GM23248 (cell line): Measurements from ENCODE around the gene KIF25. TPM values are rescaled to one million over a fixed set of nuclear protein-coding genes. Genes with fewer than 3 reads are reported as not detected.
"Not testable (repeated sequence)": the region's sequence is repeated elsewhere in the genome, so short reads cannot be mapped to it uniquely, and the experiment has no call there.

ENCODE experiments used
- DNase-seq: peaks from one replicate; pipeline ENCODE4 v3.0.0-alpha.2; 2015
- H2AFZ ChIP-seq: fragments of 200-600 bp; sonication (generic); 2 replicates; pipeline ENCODE4 v1.6.1; 2016; ENCODE audit warnings: antibody characterized with exemption
- H3F3A ChIP-seq: fragments of 200-600 bp; sonication (generic); 2 replicates; pipeline ENCODE4 v1.6.1; 2016; ENCODE audit warnings: mild to moderate bottlenecking, antibody characterized with exemption, mixed run types; ENCODE audit not compliant: insufficient read depth
- H3K27ac ChIP-seq: fragments of 200-600 bp; sonication (generic); 2 replicates; pipeline ENCODE4 v1.5.1; 2016; ENCODE audit warnings: mild to moderate bottlenecking
- H3K27me3 ChIP-seq: fragments of 200-600 bp; sonication (generic); replicated peaks from 2 replicates; pipeline ENCODE4 v1.6.1; 2016; ENCODE audit warnings: mild to moderate bottlenecking; ENCODE audit not compliant: insufficient read depth
- H3K36me3 ChIP-seq: fragments of 200-600 bp; sonication (generic); 2 replicates; pipeline ENCODE4 v1.6.1; 2016; ENCODE audit warnings: low read depth, mild to moderate bottlenecking
- H3K4me1 ChIP-seq: fragments of 200-600 bp; sonication (generic); 2 replicates; pipeline ENCODE4 v1.6.1; 2016; ENCODE audit warnings: mild to moderate bottlenecking; ENCODE audit not compliant: insufficient read depth
- H3K4me2 ChIP-seq: fragments of 200-600 bp; sonication (generic); one replicate; pipeline ENCODE4 v1.6.1; 2016; ENCODE audit warnings: mild to moderate bottlenecking; ENCODE audit not compliant: unreplicated experiment
- H3K4me3 ChIP-seq: fragments of 200-600 bp; sonication (generic); 2 replicates; pipeline ENCODE4 v1.5.1; 2016; ENCODE audit warnings: mild to moderate bottlenecking
- H3K79me2 ChIP-seq: fragments of 200-600 bp; sonication (generic); 2 replicates; pipeline ENCODE4 v1.6.1; 2016; ENCODE audit warnings: mild to moderate bottlenecking; ENCODE audit not compliant: insufficient read depth
- H3K9ac ChIP-seq: fragments of 200-600 bp; sonication (generic); 2 replicates; pipeline ENCODE4 v1.6.1; 2016; ENCODE audit warnings: mild to moderate bottlenecking
- H3K9me2 ChIP-seq: fragments of 200-600 bp; sonication (generic); 2 replicates; pipeline ENCODE4 v1.6.1; 2016; ENCODE audit warnings: mixed run types, mild to moderate bottlenecking, moderate library complexity; ENCODE audit not compliant: insufficient read depth
- H3K9me3 ChIP-seq: fragments of 200-600 bp; sonication (generic); one replicate; pipeline ENCODE4 v1.6.1; 2017; ENCODE audit warnings: low read depth
- H4K20me1 ChIP-seq: fragments of 200-600 bp; sonication (generic); 2 replicates; pipeline ENCODE4 v1.6.0; 2016; ENCODE audit not compliant: insufficient read depth
- EZH2 ChIP-seq: fragments of 200-600 bp; sonication (generic); IDR thresholded peaks from 2 replicates; pipeline ENCODE4 v1.6.1; 2018; ENCODE audit warnings: antibody characterized with exemption, mild to moderate bottlenecking; ENCODE audit not compliant: insufficient read depth, poor library complexity, severe bottlenecking
- EZH2phosphoT487 ChIP-seq: fragments of 200-600 bp; sonication (generic); IDR thresholded peaks from 2 replicates; pipeline ENCODE4 v1.6.1; 2018; ENCODE audit warnings: antibody characterized with exemption, moderate library complexity, mild to moderate bottlenecking, low read depth; ENCODE audit not compliant: insufficient read depth
- WGBS, 2 experiments: methylation state at CpG; one replicate each; pipeline ENCODE4 v1.1.6; 2015 to 2017; ENCODE audit warnings: low lambda C conversion rate in 2 of 2, low coverage in 1 of 2; ENCODE audit errors: missing lambda C conversion rate in 2 of 2; 5-methylcytosine and 5-hydroxymethylcytosine counted together
- in situ Hi-C: fragments of 300-500 bp; cut with MboI; formaldehyde crosslinking; loops from 2 replicates; pipeline ENCODE4 v1.15.0; 2020
- polyA plus RNA-seq: library from polyadenylated mRNA; unstranded; fragments of >200 nt; fragmentation: Nextera tagmentation; extraction: Ambion mirVana; gene quantifications from 2 replicates; pipeline ENCODE4 v1.2.1, GENCODE V29; 2016
- total RNA-seq: library from RNA; depleted of rRNA; stranded (reverse); fragments of >200 nt; shearing (Covaris generic); gene quantifications from 2 replicates; pipeline ENCODE4 v1.2.3, GENCODE V29; 2014

Gene KIF25
- total and polyA plus RNA-seq, 2 experiments from 2014 or later, result not detected

GRCh38 chr6:167975458-167975857, 22.0 kb upstream of the KIF25 start:
- Histone ChIP-seq H3F3A (no peaks in the 10 kb centered on the region), H3K4me2 (no peak overlapping the region), H3K9me3 (no peaks in the 10 kb centered on the region), H3K9me2 (no peaks in the 10 kb centered on the region), H3K36me3 (no peaks in the 10 kb centered on the region), H3K4me1 (no peaks in the 10 kb centered on the region), H4K20me1 (no peaks in the 10 kb centered on the region), H3K79me2 (no peaks in the 10 kb centered on the region), H3K27ac (no peak overlapping the region), H3K9ac (no peak overlapping the region), H3K4me3 (no peak overlapping the region), H3K27me3 (no peaks in the 10 kb centered on the region), H2AFZ (no peak overlapping the region)
- in situ Hi-C loops, result no loop called here
- no peak for DNase-seq
- no peak for TF ChIP-seq EZH2phosphoT487
- TF ChIP-seq EZH2, result no peak
- WGBS, 2 experiments, result 93 to 95% methylated on average over 19 of the region's 19 CpGs

- H3F3A ChIP-seq, in situ Hi-C loops, H3K9me2 ChIP-seq, H3K4me3 ChIP-seq, H3K27me3 ChIP-seq, H3K79me2 ChIP-seq, H4K20me1 ChIP-seq, DNase-seq, H3K4me1 ChIP-seq, H3K9me3 ChIP-seq, H3K9ac ChIP-seq, H2AFZ ChIP-seq, H3K4me2 ChIP-seq, H3K27ac ChIP-seq, H3K36me3 ChIP-seq: not testable (repeated sequence)
Observed at GRCh38 chr6:167976116-167976657, 21.3 kb upstream of the KIF25 start.

- Histone ChIP-seq H3K4me3 (no peak overlapping the region), H3F3A (no peaks in the 10 kb centered on the region), H2AFZ (no peak overlapping the region), H3K4me2 (no peak overlapping the region), H3K36me3 (no peaks in the 10 kb centered on the region), H3K4me1 (no peaks in the 10 kb centered on the region), H4K20me1 (no peaks in the 10 kb centered on the region), H3K79me2 (no peaks in the 10 kb centered on the region), H3K9me3 (no peaks in the 10 kb centered on the region), H3K27me3 (no peaks in the 10 kb centered on the region), H3K9ac (no peak overlapping the region), H3K9me2 (no peaks in the 10 kb centered on the region), H3K27ac (no peak overlapping the region)
- in situ Hi-C loops, result no loop called here
- no peak for DNase-seq
- WGBS, 2 experiments, result 91% methylated on average over 10 to 27 of the region's 27 CpGs
- TF ChIP-seq EZH2, result no peak
- no peak for TF ChIP-seq EZH2phosphoT487
Observed at GRCh38 chr6:167976708-167977107, 20.8 kb upstream of the KIF25 start.

GRCh38 chr6:167977717-167978467, 19.6 kb upstream of the KIF25 start:
- Histone ChIP-seq H3K27me3 (no peaks in the 10 kb centered on the region), H3K4me1 (no peaks in the 10 kb centered on the region), H3K9me3 (no peaks in the 10 kb centered on the region), H3K9me2 (no peaks in the 10 kb centered on the region), H3K9ac (no peak overlapping the region), H3K79me2 (no peaks in the 10 kb centered on the region), H3K36me3 (no peaks in the 10 kb centered on the region), H2AFZ (no peak overlapping the region), H3K4me3 (no peak overlapping the region), H4K20me1 (no peaks in the 10 kb centered on the region), H3F3A (no peaks in the 10 kb centered on the region), H3K4me2 (no peak overlapping the region), H3K27ac (no peak overlapping the region)
- TF ChIP-seq EZH2 (no peak), EZH2phosphoT487 (no peak)
- DNase-seq, result no peak
- in situ Hi-C loops, result no loop called here
- WGBS, 2 experiments, result 93 to 95% methylated on average over 29 to 43 of the region's 43 CpGs

GRCh38 chr6:167978607-167979006, 18.9 kb upstream of the KIF25 start:
- Histone ChIP-seq H3K9ac (no peak overlapping the region), H3K4me3 (no peak overlapping the region), H3F3A (no peaks in the 10 kb centered on the region), H3K79me2 (no peaks in the 10 kb centered on the region), H4K20me1 (no peaks in the 10 kb centered on the region), H3K9me2 (no peaks in the 10 kb centered on the region), H2AFZ (no peak overlapping the region), H3K36me3 (no peaks in the 10 kb centered on the region), H3K4me2 (no peak overlapping the region), H3K4me1 (no peaks in the 10 kb centered on the region), H3K9me3 (no peaks in the 10 kb centered on the region), H3K27ac (no peak overlapping the region), H3K27me3 (no peaks in the 10 kb centered on the region)
- in situ Hi-C loops, result no loop called here
- TF ChIP-seq EZH2phosphoT487 (no peak), EZH2 (no peak)
- DNase-seq, result no peak
- WGBS, 2 experiments, result 78 to 80% methylated on average over 7 of the region's 7 CpGs
